T-cell (primary cell): Measurements from ENCODE around the gene OSBPL3. TPM values are rescaled to one million over a fixed set of nuclear protein-coding genes. Genes with fewer than 3 reads are reported as not detected.
A peak's percentile ranks its signal among the peaks of the same experiment; 100 is the strongest.

Experiments
- ATAC-seq, 4 experiments: fragments of 200-7000 bp in 3 of 4; fragments of 150-1000 bp in 1 of 4; cut with Tn5 transposase; replicated peaks in 1 of 4; 1 replicate in 3 of 4; 2 replicates in 1 of 4; pipeline ENCODE4 v1.10.0; 2021; ENCODE audit warnings: moderate library complexity in 3 of 4, mild to moderate bottlenecking in 2 of 4, moderate number of reproducible peaks in 1 of 4
- CTCF ChIA-PET, 2 donors: fragments of 300-600 bp; sonication (Branson Sonifier 250); formaldehyde crosslinking; loops; one replicate each; lab custom pipeline; 2022; ENCODE audit warnings: antibody characterized with exemption in 2 of 2; lab: Charles Lee
- POLR2A ChIA-PET, 2 donors: fragments of 300-600 bp; sonication (Branson Sonifier 250); formaldehyde crosslinking; loops; one replicate each; lab custom pipeline; 2022; ENCODE audit warnings: antibody characterized with exemption in 2 of 2; lab: Charles Lee
- DNase-seq, 35 experiments: peaks; one replicate each; pipeline versions ENCODE4 v3.0.0 to v3.0.0-alpha.2; 2013 to 2023
- H3K27ac ChIP-seq: one replicate; pipeline ENCODE4 v1.5.1; 2013; ENCODE audit warnings: low read length
- H3K27me3 ChIP-seq, 2 experiments: replicated peaks in 1 of 2; 1 replicate in 1 of 2; 2 replicates in 1 of 2; pipeline versions ENCODE4 v1.6.1 to v1.7.0; 2013; ENCODE audit warnings: low read length in 1 of 2, mixed read lengths in 1 of 2; ENCODE audit not compliant: control insufficient read depth in 2 of 2, insufficient read depth in 2 of 2; ENCODE audit errors: extremely low read depth in 1 of 2
- H3K36me3 ChIP-seq, 2 donors: 1 replicate in 1 of 2; 2 replicates in 1 of 2; pipeline versions ENCODE4 v1.6.1 to v1.7.0; 2013; ENCODE audit warnings: low read length in 1 of 2; ENCODE audit not compliant: control insufficient read depth in 2 of 2, insufficient read depth in 1 of 2; ENCODE audit errors: extremely low read depth in 1 of 2
- H3K4me1 ChIP-seq, 2 experiments: 1 replicate in 1 of 2; 2 replicates in 1 of 2; pipeline versions ENCODE4 v1.6.1 to v1.7.0; 2013; ENCODE audit warnings: low read length in 2 of 2, mixed read lengths in 1 of 2; ENCODE audit not compliant: insufficient read depth in 2 of 2, control insufficient read depth in 1 of 2; ENCODE audit errors: extremely low read depth in 1 of 2
- H3K4me3 ChIP-seq, 2 donors: 1 replicate in 1 of 2; 2 replicates in 1 of 2; pipeline versions ENCODE4 v1.5.1 to v1.7.0; 2013; ENCODE audit warnings: mild to moderate bottlenecking in 2 of 2, low read length in 1 of 2, moderate library complexity in 1 of 2; ENCODE audit not compliant: control insufficient read depth in 1 of 2; ENCODE audit errors: extremely low read depth in 1 of 2
- H3K9me3 ChIP-seq: 2 replicates; pipeline ENCODE4 v1.7.0; 2013
- H3K27ac Mint-ChIP-seq, 2 donors: one replicate each; pipeline ENCODE4 v1.8.0; 2020 to 2021; ENCODE audit warnings: mild to moderate bottlenecking in 2 of 2, mixed read lengths in 2 of 2
- H3K27me3 Mint-ChIP-seq, 2 donors: one replicate each; pipeline ENCODE4 v1.8.0; 2021 to 2022; ENCODE audit warnings: mixed read lengths in 2 of 2
- H3K36me3 Mint-ChIP-seq: one replicate; pipeline ENCODE4 v1.8.0; 2021; ENCODE audit warnings: mixed read lengths
- H3K4me1 Mint-ChIP-seq, 3 donors: one replicate each; pipeline ENCODE4 v1.8.0; 2020 to 2022; ENCODE audit warnings: mixed read lengths in 3 of 3, mild to moderate bottlenecking in 1 of 3
- H3K4me3 Mint-ChIP-seq, 3 donors: one replicate each; pipeline ENCODE4 v1.8.0; 2020 to 2022; ENCODE audit warnings: mild to moderate bottlenecking in 3 of 3, mixed read lengths in 3 of 3, moderate library complexity in 3 of 3
- H3K9me3 Mint-ChIP-seq, 3 donors: one replicate each; pipeline ENCODE4 v1.8.0; 2020 to 2022; ENCODE audit warnings: mixed read lengths in 3 of 3
- WGBS: methylation state at CpG from one replicate; pipeline ENCODE4 v1.1.5; 2013; ENCODE audit warnings: missing lambda C conversion rate; ENCODE audit not compliant: insufficient coverage; 5-methylcytosine and 5-hydroxymethylcytosine counted together
- total RNA-seq, 35 experiments: library from RNA in 6 of 35; stranded (reverse) in 6 of 35; fragments of 120-200 nt in 1 of 35; gene quantifications; one replicate each; pipeline versions ENCODE4 v1.2.1 to v1.2.4 and lab custom pipeline; 2013 to 2026

OSBPL3 gene
- total RNA-seq, 5 donors from 2014 or later (not counting 1 experiment from before 2014, with no cell fraction given): 30.2 to 62.7 (median 54.7) TPM

DNA sequence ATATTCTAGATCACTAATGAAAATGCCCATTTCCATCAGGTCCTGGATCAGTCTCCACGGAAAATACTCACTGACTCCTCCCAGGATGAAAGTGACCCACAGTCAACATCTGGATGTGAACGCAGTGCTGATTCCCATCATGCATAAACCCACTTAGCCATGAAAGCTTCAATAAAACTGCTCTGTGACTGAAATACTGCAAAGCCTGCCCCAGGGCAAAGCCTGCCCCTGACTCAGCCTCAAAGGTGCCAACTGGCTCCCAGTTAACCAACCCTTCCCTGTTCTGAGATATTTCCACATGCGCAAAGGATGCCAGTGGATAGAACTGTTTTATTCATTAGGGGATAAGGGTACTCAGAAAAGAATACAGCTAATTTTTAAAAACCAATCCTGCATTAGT lies 24.0 kb downstream of the OSBPL3 start:
- peaks cover 85 to 87% (median 87%) of the 10 kb centered on the region in 3 donors for H3K4me1 Mint-ChIP-seq
- POLR2A ChIA-PET: no interaction called here
- H3K36me3 ChIP-seq: no peaks in the 10 kb centered on the region
- no peak overlapping the region for H3K27ac ChIP-seq
- H3K4me3 Mint-ChIP-seq: no peak overlapping the region
- DNase-seq (no peak), ATAC-seq (no peak)
- CTCF ChIA-PET: interaction anchor here in 1 of 2 donors (1.0 to 1.1 kb wide), 2 partner anchors 10 to 23 kb away, joined by 3 read pairs; no protein-coding TSS in a partner anchor
- no peak overlapping the region for H3K4me3 ChIP-seq
- no peaks in the 10 kb centered on the region for H3K27me3 ChIP-seq
- no peaks in the 10 kb centered on the region for H3K27me3 Mint-ChIP-seq
- no peaks in the 10 kb centered on the region for H3K9me3 Mint-ChIP-seq
- WGBS: 100% methylated on average over 2 of the region's 3 CpGs
- peaks cover 4% of the 10 kb centered on the region for H3K36me3 Mint-ChIP-seq
- no peaks in the 10 kb centered on the region for H3K9me3 ChIP-seq
- H3K27ac Mint-ChIP-seq: no peak overlapping the region
- H3K4me1 ChIP-seq: no peaks in the 10 kb centered on the region

DNA sequence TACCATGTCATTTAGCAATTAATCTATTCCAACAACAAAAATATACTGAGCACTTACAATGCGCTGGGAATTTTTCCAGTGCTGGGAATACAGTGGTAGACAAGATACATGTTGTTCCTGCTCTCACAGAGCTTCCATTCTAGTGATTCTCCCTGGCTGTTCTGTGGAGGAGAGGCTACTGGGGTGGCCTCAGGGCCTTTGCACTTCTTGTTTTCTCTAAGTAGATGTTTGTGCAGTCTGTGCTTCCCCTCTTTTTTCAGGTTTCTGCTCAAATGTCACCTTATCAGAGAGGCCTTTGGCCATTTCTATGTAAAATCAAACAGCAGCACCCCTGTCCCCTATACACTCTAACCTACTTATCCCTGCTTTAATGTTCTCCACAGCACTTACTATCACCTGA lies 24.7 kb downstream of the OSBPL3 start:
- Histone ChIP-seq H3K4me3 (no peak overlapping the region), H3K36me3 (no peaks in the 10 kb centered on the region), H3K27me3 (no peaks in the 10 kb centered on the region), H3K27ac (no peak overlapping the region), H3K9me3 (no peaks in the 10 kb centered on the region), H3K4me1 (no peaks in the 10 kb centered on the region)
- ChIA-PET POLR2A (no interaction called here), CTCF (interaction anchor here in 1 of 2 donors (0.6 to 1.1 kb wide), 2 partner anchors 9 to 134 kb away, joined by 3 to 4 read pairs; no protein-coding TSS in a partner anchor)
- no peaks in the 10 kb centered on the region for H3K27me3 Mint-ChIP-seq
- DNase-seq: no peak
- no peaks in the 10 kb centered on the region for H3K9me3 Mint-ChIP-seq
- peaks cover 81 to 85% (median 84%) of the 10 kb centered on the region in 3 donors for H3K4me1 Mint-ChIP-seq
- ATAC-seq: no peak
- peaks cover 4% of the 10 kb centered on the region for H3K36me3 Mint-ChIP-seq
- no CpG with 5 or more reads among the region's 1 CpG for WGBS
- no peak overlapping the region for H3K27ac Mint-ChIP-seq
- no peak overlapping the region for H3K4me3 Mint-ChIP-seq

DNA sequence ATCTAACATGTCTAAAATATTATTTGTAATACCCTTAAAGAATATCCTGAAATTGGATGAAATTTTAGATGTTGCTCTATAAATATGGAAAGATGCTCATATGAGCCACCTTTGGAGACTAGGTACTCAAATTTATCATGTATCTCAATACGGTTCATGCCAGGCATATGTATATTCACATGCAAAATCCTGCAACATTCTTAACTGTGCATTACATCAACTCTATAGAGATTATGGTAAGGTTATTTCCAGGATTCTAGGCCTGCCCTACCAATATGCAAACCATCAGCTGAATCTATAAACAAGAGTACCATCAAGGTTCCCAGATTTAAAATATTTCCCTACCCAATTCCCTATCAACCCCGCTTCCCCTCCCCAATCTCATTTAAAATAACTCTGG lies 27.5 kb downstream of the OSBPL3 start:
- Histone ChIP-seq H3K27me3 (no peaks in the 10 kb centered on the region), H3K4me1 (peaks cover 0 to 5% of the 10 kb centered on the region in 2 experiments), H3K9me3 (no peaks in the 10 kb centered on the region), H3K27ac (no peak overlapping the region), H3K4me3 (no peak overlapping the region), H3K36me3 (no peaks in the 10 kb centered on the region)
- Mint-ChIP-seq H3K27ac (no peak overlapping the region), H3K27me3 (no peaks in the 10 kb centered on the region), H3K9me3 (no peaks in the 10 kb centered on the region), H3K4me1 (peaks cover 78 to 84% (median 84%) of the 10 kb centered on the region in 3 donors), H3K4me3 (no peak overlapping the region), H3K36me3 (peaks cover 4% of the 10 kb centered on the region)
- ATAC-seq (no peak), DNase-seq (no peak)
- POLR2A ChIA-PET: no interaction called here
- no CpG with 5 or more reads among the region's 2 CpGs for WGBS
- CTCF ChIA-PET: interaction anchor here in 1 of 2 donors (0.8 to 1.2 kb wide), 3 partner anchors 10 to 118 kb away, joined by 3 to 4 read pairs (median 3); no protein-coding TSS in a partner anchor

DNA sequence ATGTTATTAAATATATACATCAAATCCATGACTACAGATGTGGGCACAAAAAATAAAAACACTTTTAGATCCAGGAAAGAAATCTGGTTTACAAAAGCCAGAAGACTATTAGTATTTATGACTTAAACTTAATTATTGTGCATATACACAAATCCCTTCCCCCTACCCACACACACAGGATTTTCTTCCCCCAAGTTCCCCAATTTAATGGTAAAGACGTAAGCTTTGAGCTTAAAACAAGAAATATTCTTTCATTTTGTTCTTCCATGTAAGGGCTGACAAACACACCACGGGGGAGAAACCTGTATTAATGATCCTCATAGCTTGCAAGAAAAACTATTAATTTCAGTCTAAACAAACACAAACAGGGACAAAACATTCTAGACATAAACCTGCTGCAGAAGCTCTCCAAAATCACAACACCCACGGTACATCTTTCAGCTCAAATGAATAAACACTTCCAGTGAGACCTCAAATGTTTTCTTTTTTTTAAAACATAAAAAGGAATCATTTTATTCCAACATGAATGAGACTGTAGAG lies 28.5 kb downstream of the OSBPL3 start:
- ChIA-PET CTCF (interaction anchor here in 1 of 2 donors (0.8 to 1.2 kb wide), 4 partner anchors 10 to 118 kb away, joined by 3 to 4 read pairs (median 3); no protein-coding TSS in a partner anchor), POLR2A (interaction anchor here in 1 of 2 donors (0.6 kb wide), 2 partner anchors 72 to 142 kb away, joined by 3 read pairs; no protein-coding TSS in a partner anchor)
- Histone ChIP-seq H3K27me3 (no peaks in the 10 kb centered on the region), H3K4me1 (peaks cover 0 to 5% of the 10 kb centered on the region in 2 experiments), H3K36me3 (no peaks in the 10 kb centered on the region), H3K27ac (no peak overlapping the region), H3K4me3 (no peak overlapping the region), H3K9me3 (no peaks in the 10 kb centered on the region)
- WGBS: 89% methylated on average over 2 of the region's 3 CpGs
- DNase-seq: no peak
- Mint-ChIP-seq H3K36me3 (peaks cover 4% of the 10 kb centered on the region), H3K4me1 (peaks cover 77 to 87% (median 87%) of the 10 kb centered on the region in 3 donors), H3K4me3 (no peak overlapping the region), H3K27ac (no peak overlapping the region), H3K27me3 (no peaks in the 10 kb centered on the region), H3K9me3 (no peaks in the 10 kb centered on the region)
- no peak for ATAC-seq

DNA sequence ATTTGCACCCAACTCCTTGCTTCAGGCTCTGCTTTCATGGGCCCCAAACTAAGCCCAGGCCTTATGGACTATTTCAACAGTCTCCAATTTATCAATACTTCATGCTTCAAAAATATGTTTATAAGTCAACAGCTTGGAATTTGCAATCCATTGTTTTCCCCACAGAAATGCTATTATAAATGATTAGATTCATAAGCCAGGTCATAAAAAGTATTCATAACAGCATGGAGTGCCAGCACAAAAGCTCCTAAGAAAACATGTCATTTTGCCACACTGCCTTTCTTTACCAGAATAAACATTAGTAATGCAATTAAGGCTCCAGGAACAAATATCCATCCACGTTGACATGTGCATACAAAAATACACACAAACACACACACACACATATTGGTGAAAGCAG lies 30.1 kb downstream of the OSBPL3 start:
- Mint-ChIP-seq H3K27ac (no peak overlapping the region), H3K27me3 (no peaks in the 10 kb centered on the region), H3K9me3 (peaks cover 0 to 4% (median 0%) of the 10 kb centered on the region in 3 donors), H3K4me3 (no peak overlapping the region), H3K36me3 (peaks cover 3% of the 10 kb centered on the region), H3K4me1 (peaks cover 81 to 90% (median 88%) of the 10 kb centered on the region in 3 donors)
- Histone ChIP-seq H3K36me3 (no peaks in the 10 kb centered on the region), H3K4me3 (no peak overlapping the region), H3K9me3 (no peaks in the 10 kb centered on the region), H3K4me1 (peaks cover 0 to 5% of the 10 kb centered on the region in 2 experiments), H3K27ac (no peak overlapping the region), H3K27me3 (no peaks in the 10 kb centered on the region)
- POLR2A ChIA-PET: interaction anchor here in 1 of 2 donors (0.7 kb wide), 1 partner anchor 10 kb away, joined by 3 read pairs; no protein-coding TSS in a partner anchor
- DNase-seq (no peak), ATAC-seq (no peak)
- WGBS: 100% methylated on average over 1 of the region's 1 CpG
- CTCF ChIA-PET: no interaction called here

DNA sequence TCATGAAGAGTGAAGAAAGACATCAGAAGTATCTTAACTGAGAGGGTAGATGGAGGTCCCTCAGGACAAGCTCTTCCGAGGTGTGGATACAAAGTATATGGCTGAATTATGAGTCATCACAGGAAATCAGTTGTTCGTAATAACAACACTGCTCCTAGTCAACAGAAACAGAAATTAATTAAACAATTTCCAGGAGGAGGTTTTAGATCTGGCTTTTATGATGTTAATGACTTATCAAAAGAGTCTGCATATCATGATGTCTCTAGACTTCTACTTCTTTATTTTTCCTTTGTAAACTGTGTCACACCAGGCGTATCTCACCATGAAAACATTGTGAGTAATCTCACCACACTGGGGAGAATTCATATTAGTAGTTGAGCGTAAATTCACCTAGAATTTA lies 31.2 kb downstream of the OSBPL3 start:
- DNase-seq: no peak
- Mint-ChIP-seq H3K36me3 (peaks cover 3% of the 10 kb centered on the region), H3K4me1 (peaks cover 72 to 84% (median 80%) of the 10 kb centered on the region in 3 donors), H3K9me3 (peaks cover 0 to 4% (median 0%) of the 10 kb centered on the region in 3 donors), H3K27me3 (no peaks in the 10 kb centered on the region), H3K27ac (peak overlapping the region; percentile 15 to 16), H3K4me3 (peak overlapping the region in 1 of 3 donors; percentile 25)
- Histone ChIP-seq H3K4me1 (peaks cover 0 to 5% of the 10 kb centered on the region in 2 experiments), H3K9me3 (no peaks in the 10 kb centered on the region), H3K4me3 (no peak overlapping the region), H3K36me3 (no peaks in the 10 kb centered on the region), H3K27me3 (no peaks in the 10 kb centered on the region), H3K27ac (no peak overlapping the region)
- ChIA-PET POLR2A (interaction anchor here in 1 of 2 donors (1.0 kb wide), 1 partner anchor 12 kb away, joined by 3 read pairs; no protein-coding TSS in a partner anchor), CTCF (interaction anchor here (0.7 to 0.9 kb wide), 2 partner anchors 128 to 137 kb away, joined by 4 to 5 read pairs; no protein-coding TSS in a partner anchor)
- ATAC-seq: peak in 1 of 4 experiments; percentile 26
- WGBS: no CpG with 5 or more reads among the region's 4 CpGs
